Vagina (tissue), 2 donors: ENCODE measurements around the gene PCNX1.

Experiments used
- POLR2A ChIP-seq, 2 donors: fragments of 450-650 bp; IDR thresholded peaks; one replicate each; pipeline ENCODE4 v1.6.1; 2017; ENCODE audit warnings: antibody characterized with exemption in 2 of 2, mild to moderate bottlenecking in 2 of 2, moderate library complexity in 2 of 2
- TF ChIP-seq, protein P1 (sequence below), 3 experiments: fragments of 450-650 bp in 2 of 3; fragments of 200-600 bp in 1 of 3; sonication (generic) in 1 of 3; IDR thresholded peaks; one replicate each; pipeline ENCODE4 v1.5.1; 2017 to 2019; ENCODE audit warnings: antibody characterized with exemption in 3 of 3, mild to moderate bottlenecking in 2 of 3, moderate library complexity in 2 of 3

DNA sequence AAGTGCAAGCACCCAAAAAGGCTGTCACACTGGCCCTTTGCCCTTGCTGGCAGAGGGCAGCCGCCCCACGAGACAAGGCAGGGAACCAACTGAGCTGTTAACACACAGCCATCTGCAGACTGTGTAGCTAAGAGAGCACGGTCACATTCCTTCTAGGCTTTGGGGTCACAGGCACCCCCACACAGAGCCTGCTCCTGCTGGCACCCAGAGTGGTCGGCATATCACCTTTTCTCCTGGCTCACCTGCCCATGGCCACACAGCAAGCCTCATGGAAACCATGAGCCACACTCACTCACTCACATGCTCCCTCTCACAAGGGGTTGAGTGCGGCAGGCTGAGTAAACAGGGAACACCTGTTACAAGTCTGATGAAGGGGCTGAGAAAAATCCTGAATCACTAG, 214.5 kb downstream of the PCNX1 start:
- TF ChIP-seq, protein P1, sequence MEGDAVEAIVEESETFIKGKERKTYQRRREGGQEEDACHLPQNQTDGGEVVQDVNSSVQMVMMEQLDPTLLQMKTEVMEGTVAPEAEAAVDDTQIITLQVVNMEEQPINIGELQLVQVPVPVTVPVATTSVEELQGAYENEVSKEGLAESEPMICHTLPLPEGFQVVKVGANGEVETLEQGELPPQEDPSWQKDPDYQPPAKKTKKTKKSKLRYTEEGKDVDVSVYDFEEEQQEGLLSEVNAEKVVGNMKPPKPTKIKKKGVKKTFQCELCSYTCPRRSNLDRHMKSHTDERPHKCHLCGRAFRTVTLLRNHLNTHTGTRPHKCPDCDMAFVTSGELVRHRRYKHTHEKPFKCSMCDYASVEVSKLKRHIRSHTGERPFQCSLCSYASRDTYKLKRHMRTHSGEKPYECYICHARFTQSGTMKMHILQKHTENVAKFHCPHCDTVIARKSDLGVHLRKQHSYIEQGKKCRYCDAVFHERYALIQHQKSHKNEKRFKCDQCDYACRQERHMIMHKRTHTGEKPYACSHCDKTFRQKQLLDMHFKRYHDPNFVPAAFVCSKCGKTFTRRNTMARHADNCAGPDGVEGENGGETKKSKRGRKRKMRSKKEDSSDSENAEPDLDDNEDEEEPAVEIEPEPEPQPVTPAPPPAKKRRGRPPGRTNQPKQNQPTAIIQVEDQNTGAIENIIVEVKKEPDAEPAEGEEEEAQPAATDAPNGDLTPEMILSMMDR (IDR thresholded peaks at IDR 0.05): no peak
- TF ChIP-seq POLR2A (IDR thresholded peaks at IDR 0.05): no peak
